Activated CD4-positive, alpha-beta T cell treated with anti-CD3 and anti-CD28 coated beads, Interleukin-10, Interleukin-2, amounts not matched to agents 100 ng/mL and 50 ng/mL, durations not matched to agents 16 hours and 8 hours (primary cell): ENCODE data around the gene CBL.

Experiments used
- DNase-seq: peaks from one replicate; pipeline ENCODE4 v3.0.0-alpha.2; 2020

CBL gene

DNA sequence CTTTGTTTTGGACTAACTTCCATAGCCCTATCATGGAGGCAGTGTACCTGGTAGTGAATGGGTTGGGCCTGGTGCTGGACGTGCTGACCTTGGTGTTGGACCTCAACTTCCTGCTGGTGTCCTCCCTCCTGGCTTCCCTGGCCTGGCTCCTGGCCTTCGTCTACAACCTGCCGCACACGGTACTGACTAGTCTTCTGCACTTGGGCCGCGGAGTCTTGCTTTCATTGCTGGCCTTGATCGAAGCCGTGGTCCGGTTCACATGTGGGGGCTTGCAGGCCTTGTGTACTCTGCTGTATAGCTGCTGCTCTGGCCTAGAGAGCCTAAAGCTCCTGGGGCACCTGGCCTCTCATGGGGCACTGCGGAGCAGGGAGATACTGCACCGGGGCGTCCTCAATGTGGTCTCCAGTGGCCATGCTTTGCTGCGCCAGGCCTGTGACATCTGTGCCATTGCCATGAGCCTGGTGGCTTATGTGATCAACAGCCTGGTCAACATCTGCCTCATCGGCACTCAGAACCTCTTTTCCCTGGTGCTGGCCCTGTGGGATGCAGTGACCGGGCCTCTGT lies 129.0 kb downstream of the CBL start:
- DNase-seq = no peak

- DNase-seq = no peak
Observed at GRCh38 chr11:119335655-119336543, 129.8 kb downstream of the CBL start.

DNA sequence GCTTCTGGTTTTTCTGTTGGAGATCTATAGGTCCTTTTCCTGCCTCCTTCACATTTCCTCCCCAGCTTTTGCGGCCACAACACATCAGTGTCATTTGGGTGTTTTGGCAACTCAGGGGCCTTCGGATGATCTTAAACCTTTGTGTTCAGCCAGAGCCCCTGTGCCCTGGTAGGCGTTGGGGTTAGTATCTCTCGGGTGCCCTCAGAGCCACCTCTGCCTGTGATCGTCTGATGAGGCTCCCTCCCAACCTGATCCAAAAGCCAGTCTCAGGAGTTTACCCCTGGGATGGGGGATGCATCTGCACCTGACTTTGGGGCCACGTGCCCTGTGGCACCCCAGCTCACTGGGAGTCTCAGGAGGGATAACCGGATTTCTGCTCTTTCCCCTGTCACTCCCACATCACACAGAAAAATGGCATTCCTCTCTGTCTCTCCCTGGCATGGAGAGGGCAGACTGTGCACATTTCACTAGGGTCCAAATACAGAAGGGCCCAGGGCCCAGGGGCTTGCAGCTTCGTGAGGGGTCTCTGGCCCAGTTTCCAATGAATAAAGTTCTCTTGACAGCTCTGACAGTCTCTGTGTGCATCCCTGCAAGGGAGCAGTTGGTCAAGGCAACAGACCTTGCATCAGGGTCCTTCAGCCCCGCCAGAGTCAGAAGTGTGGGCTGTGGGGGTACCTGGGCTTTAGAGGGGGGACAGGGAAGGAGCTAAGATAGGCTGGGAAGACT lies 130.8 kb downstream of the CBL start:
- no peak for DNase-seq

DNA sequence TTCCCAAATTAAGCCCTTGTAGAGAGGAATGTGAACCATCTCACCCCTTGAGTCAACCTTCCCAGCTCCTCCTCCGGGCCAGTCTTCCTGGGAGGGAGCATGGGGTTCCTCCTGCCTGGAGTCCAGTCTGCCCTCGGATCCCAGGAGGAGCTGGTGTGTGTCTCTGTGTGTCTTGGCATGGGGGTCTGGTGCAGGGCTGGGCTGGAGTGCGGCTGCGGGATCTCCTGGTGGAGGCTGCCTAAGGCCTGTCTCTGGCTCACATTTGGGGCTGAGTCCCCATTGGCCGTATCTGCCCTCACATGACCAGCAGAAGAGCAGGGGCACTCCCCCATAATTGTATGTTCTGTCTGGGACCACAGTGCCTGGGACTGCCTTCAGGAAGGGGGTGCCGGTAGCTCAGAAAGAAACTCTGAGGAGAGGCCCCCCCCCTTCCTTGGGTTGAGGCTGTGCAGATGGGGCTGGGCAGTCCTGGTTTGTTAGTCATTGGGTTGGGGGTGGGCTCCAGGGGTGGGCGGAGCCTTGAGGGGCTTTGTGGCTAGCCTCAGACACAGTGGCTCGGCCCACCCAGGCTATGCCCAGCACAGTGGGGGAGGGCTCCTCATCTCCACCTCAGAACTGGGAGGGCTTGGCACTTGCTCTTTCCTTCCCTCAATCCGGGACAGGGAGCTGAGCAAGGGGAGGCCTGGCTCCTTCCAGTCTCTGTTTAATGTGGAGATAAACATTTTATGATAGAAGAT lies 131.6 kb downstream of the CBL start:
- DNase-seq = no peak

DNA sequence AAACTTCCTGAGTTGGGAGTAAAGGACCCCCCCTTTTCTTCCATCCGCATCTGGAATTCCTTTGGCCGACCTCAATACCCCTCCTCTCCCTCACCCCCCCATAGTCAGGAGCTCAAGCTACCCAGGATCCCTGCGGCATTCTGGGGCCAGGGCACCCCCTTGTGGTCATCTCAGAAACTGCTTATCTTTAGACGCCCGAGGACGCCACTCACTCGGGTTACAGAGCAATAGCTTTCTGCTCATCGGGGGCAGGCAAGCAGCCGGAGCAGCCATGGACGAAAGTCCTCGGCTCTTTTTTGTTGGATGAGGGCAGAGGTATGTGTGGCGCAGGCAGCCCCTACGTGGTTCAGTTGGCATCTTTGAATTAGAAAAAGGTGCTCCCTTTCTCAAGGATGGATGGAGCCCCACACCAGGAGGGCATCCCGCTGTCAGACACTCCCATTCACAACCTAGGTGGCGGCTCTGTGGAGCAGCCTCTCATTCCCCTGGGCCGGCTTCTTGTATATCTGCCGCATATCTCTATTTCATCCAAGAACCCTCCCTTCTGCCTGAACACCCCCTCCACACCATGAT lies 132.3 kb downstream of the CBL start:
- peak; percentile 79 for DNase-seq

GRCh38 chr11:119338965-119339588 lies 132.9 kb downstream of the CBL start:
- DNase-seq = no peak

- DNase-seq = peak; percentile 50
Observed at GRCh38 chr11:119339589-119340334, 133.6 kb downstream of the CBL start.

GRCh38 chr11:119340335-119341221 lies 134.4 kb downstream of the CBL start, which contains the start of gene C1QTNF5:
C1QTNF5 (minus strand) TSS chr11:119340883; CDS start chr11:119340397, 486 bp downstream.
- DNase-seq = no peak

DNA sequence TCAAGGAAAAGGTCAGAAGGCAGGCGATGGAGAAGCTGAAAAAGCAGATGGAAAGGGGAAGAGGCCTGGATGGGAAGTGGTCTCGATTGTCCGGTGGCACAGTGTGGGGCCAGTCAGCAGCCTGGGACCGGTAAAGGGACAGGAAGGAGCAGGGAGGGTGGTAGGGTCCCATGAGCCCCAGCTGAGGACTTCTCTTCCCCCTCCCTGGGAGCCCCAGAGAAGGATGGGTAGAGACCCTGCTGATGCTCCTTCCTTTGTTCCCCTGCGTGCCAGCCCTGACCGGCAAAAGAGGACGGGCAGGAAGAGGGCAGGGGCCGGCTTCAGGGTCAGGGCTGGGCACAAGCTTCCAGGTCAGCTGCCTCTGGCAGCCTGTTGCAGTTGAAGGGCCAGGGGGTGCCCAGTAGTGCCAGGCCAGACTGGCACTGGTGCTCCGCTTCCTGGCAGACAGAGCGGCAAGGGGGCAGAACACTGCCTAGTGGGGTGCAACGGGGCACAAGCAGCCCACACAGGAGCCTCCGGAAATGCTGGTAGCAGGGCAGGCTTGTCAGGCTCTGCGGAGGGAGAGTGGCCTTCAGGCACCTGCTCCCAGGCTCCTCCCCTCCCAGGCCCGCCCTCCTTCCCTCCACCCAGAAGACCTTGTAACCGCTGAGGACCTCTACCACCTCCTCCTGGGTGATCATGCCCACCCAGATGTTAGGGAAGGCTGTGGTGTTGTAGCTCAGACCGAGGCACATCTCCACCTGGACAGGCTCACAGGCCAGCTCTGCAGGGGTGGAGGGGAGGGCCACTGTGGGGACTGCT lies 135.3 kb downstream of the CBL start:
- no peak for DNase-seq

- DNase-seq = no peak
Observed at GRCh38 chr11:119342023-119342300, 135.8 kb downstream of the CBL start.

DNA sequence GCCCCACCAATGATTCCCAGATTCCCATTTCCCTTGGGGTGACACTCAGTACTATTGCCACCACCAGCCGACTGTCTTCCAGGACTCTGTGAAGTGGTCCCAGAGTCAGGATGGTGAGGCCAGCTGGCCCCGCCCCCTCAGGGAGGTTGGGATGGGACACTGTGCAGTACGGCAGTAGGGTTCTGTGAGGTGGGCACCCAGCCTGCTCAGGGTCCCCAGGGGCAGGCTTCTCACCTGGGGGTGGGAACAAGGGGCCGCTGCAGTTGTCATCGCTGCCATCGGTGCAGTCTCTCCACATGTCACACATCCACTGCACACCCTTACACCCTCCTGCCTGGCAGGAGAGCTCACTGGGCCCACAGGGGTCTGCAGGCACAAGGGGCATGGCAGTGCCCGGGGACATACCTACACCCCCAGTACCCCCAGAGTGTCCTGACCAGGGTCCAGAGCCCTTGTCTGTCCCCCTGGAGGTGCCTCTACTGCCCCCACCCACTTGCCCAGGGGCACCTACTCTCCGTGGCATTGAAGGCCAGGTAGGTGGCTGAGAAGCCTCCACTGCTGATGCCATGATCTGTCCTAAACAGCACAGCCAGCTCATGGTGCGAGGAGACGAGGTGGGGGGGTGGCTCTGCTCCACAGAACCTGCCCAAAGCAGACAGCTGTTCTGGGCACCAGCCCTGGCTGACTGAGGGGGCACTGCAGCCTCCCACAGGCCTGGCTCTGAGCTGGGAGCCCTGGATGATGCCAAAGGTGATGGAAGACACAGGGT lies 136.4 kb downstream of the CBL start:
- no peak for DNase-seq

DNA sequence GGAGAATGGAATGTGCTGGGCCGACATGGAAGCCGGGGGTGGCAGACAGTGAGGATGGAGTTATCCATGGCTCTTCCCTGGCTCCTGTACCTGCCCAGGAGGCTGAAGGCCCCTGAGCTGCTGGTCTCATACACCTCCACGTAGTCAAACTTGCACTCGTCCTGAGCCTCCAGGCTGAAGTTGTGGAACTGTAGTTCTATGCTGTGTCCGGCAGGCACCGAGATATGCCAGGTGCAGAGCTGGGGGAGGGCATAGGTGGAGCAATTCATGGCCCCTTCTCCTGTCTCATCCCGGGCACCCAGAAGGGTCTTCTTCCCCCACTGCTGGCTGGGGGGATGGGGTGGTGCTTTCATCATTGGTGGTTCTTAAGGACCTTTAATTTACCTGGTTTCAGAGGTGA lies 137.6 kb downstream of the CBL start:
- DNase-seq = no peak

GRCh38 chr11:119344291-119345010 lies 138.3 kb downstream of the CBL start:
- DNase-seq = no peak

DNA sequence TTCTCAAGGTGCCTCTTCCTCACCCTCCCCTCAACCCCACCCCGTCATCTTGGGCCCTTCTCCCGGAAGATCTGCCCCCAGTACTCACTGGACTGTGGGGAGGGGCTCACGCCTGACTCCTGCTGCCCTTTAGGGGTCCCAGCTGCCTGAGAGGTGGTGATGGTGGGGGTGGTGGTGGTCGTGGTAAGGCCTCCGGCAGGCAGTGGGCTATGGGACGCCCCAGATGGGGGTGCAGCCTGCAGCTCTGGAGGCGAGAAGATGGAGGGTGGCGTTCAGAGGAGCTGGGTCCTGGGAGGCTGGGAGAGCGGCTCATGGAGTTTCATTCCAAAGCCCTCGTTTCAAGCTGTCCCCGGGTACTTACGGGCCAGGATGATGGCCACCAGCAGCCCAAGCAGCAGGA lies 139.5 kb downstream of the CBL start:
- DNase-seq = no peak

GRCh38 chr11:119346605-119347004 lies 140.5 kb downstream of the CBL start, which contains the start of gene MFRP:
MFRP (minus strand) TSS chr11:119346705; CDS start chr11:119346513, 192 bp downstream.
- DNase-seq = no peak

DNA sequence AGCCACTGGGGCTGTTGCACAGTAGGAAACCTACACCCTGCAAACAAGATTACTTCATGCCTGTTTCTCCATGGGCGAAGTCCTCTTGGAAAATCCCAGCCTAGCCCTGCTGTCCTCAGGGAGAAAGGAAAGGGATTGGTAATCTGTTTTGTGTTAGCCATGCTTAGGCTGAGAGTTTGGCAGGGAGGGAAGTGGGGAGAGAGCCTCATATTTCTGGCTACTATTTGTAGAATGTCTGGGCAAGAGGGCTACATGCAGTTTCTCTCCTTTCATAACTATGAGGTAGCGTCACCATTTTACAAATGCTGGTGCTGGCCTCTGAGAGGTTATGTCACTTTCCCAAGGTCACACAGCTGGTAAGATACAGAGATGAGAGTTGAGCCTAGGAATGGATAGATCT lies 141.1 kb downstream of the CBL start:
- no peak for DNase-seq

DNA sequence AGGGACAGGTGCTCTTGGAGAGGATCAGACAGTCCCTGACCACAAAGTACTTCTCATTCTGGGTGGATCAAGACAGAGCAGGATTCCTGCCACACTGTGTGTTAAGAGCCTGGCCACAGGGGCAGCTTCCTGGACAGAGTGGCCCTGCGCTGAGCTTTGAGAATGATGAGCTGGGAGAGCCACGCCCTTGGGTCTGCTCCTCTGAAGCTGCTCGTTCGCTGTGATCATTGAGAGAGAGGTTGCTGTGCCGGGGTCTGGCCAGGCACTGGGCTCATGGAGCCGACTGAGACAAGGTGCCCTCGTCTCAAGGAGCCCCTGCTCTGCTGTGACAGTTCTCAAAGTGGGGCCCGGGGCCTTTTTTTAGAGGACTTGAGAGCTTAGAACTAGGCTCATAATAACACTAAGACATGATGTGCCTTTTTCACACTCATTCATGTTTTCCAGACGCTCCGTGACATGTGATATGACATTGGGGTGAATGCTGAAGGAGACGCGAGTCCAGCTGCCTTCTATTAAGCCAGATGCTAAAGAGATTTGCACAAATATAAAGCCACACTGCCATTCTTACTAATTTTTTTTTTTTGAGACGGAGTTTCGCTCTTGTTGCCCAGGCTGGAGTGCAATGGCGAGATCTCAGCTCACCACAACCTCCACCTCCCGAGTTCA lies 141.9 kb downstream of the CBL start:
- no peak for DNase-seq

DNA sequence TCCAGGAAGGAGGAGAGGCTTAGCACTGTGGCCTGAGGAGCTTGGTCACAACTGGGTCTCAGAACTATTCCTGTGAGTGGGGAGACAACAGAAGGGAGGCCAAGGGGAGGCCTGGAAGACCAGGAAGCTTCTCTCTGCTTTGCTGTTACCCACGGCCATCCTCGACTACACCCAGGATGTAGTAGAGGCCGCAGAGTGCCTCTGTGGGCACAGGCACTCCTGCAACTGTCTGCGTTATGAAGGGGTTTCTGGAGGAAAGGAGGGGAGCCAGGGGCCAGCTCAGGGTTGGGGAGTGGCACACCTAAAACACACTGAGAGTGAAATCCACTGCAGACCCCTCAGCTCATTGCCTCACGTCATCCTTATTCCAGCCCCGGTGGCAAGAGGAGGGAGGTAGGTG lies 144.2 kb downstream of the CBL start:
- DNase-seq = no peak
